NCI-H2171 (cell line): ENCODE measurements around the gene NDUFS3.
A peak's percentile ranks its signal among the peaks of the same experiment; 100 is the strongest.
"Not testable (repeated sequence)": the region's sequence is repeated elsewhere in the genome, so short reads cannot be mapped to it uniquely, and the experiment has no call there.

Source experiments
- DNase-seq: peaks from one replicate; lab custom pipeline; 2025; lab: John Stamatoyannopoulos, UW

NDUFS3 gene

DNA sequence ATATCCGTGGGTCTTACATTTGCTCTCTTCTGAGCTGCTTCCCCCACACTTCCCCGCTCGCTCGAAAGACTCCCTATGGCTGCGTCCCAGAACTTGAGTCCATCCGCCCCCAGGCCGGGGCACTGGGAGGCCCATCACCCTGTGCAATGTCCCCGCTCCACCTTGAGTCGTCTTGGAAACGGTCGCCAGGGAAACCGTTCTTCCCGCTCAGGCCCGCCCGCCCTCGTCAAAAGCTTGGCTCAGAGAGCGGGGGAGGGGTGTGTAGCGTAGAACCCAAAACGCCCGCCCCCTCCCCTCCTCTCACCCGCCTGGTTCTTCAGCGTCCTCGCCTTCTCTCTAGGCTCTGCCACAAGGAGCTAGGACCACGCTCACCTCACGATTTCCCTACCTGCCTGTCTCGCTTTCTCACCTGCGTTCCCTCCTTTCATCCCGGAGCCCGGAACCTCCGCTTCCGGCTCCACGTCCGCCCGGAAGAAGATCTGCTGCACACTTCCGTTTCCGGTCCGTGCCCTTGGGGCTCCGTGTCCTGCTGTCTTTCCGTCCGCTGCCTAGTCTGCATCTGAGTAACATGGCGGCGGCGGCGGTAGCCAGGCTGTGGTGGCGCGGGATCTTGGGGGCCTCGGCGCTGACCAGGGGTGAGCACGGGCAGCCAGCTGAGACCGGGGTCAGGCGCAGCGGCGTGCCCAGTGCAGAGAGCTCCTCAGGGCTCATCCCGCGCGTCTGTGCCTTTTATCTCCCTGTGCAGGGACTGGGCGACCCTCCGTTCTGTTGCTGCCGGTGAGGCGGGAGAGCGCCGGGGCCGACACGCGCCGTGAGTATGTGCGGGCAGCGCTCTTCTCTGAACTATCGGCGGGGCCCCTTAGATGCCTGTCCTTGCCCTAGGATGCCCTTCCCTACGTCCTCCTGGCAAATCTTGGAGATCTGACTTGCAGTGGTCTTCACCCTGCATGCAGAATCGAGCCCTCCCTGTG lies at the start of gene NDUFS3, which contains the start of gene KBTBD4:
Gene NDUFS3 (plus strand): TSS at position 551 of the 971 bp plus-strand sequence. CDS start 18 bp downstream, at position 569.
Gene KBTBD4 (minus strand): TSS at position 447 of the 971 bp plus-strand sequence. CDS start 19 bp downstream, at position 428.
- DNase-seq: peak; percentile 92

DNA sequence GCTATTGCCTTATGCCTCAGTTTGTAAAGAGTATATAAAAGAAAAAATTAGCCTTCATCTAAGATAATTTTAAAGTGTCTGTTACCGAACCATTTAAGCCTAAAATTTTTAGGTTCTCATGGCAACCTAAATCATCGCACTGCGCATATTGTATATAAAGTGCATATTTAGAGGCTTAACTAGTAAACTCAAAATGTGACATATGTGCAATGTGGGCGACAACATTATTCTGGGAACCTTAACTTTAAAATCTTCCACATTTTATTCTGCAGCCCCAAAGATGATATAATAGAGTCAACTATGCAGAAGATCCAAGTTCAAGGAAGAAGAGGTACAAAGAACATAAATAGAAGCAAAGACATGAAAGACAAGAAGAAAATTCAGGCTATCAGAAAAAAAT lies 48.9 kb upstream of the NDUFS3 start:
- no peak for DNase-seq

DNA sequence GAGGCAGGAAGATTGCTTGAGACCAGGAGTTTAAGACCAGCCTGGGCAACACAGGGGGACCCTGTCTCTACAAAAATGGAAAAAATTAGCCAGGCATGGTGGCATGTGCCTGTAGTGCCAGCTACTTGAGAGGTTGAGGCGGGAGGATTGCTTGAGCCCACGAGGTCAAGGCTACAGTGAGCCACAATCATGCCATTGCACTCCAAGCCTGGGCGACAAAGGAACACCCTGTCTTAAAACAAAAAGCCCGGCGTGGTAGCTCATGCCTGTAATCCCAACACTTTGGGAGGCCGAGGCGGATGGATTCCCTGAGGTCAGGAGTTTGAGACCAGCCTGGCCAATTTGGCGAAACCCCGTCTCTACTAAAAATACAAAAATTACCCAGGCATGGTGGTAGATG lies 48.2 kb upstream of the NDUFS3 start:
- not testable (repeated sequence) for DNase-seq

DNA sequence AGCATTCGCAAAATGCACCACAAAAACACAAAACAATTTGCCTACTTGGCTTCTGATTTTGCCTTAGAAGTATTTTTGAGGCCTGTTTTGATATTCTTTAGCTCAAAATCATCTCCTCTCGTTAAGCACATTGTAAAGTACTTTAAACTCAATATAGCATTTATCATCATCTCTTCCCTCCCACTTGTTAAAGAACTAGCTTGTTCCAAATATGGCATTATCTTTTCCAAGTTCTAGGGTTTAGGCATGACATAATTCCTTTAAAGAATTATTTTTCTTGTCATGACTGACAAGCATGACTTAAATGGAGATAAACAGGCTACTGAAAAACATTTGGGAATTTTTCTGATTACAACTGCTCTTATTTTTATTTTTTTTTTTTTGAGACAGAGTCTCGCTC lies 47.2 kb upstream of the NDUFS3 start:
- no peak for DNase-seq

DNA sequence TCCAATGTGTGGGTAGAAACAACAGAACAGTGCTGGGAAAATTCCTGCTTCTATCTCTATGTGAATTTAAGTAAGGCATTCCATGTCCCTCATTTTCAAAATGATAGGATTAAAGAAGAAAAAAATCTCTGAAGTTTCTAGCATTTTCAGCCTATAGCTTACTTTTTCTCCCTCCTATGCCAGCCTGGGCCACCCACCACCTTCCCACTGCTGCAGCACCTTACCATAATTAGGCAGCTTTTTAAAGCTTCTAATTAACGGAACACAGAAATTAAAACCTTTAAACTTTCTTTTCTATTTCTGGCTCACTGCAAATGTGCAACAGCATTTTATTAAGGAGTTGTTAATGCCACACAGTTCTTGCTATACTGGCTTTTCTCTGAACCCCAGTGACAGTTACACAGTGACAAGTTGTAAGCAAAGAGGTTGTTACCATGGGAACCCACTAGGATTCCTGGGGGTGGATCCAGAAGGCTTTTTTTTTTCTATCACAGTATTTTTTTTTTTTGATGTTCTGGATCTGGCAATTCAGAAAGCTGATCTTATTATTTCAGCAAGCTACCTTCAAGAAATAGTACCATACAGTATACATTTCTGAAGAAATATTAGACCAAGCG lies 46.2 kb upstream of the NDUFS3 start:
- DNase-seq: no peak

DNA sequence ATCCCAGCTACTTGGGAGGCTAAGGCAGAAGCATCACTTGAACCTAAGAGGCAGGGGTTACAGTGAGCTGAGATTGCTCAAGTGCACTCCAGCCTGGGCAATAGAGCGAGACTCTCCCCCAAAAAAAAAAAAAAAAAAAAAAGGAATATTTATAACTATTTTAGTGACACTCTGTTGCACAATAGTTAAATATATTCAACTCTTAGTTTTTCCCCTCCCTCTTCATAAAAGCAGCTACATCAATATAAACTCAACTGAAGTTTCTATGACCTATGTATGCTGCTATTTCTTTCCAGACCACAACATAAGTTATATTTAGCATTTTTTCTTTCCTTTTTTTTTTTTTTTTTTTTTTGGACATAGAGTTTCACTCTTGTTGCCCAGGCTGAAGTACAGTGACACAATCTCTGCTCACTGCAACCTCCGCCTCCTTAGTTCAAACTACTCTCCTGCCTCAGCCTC lies 45.2 kb upstream of the NDUFS3 start:
- DNase-seq: no peak

DNA sequence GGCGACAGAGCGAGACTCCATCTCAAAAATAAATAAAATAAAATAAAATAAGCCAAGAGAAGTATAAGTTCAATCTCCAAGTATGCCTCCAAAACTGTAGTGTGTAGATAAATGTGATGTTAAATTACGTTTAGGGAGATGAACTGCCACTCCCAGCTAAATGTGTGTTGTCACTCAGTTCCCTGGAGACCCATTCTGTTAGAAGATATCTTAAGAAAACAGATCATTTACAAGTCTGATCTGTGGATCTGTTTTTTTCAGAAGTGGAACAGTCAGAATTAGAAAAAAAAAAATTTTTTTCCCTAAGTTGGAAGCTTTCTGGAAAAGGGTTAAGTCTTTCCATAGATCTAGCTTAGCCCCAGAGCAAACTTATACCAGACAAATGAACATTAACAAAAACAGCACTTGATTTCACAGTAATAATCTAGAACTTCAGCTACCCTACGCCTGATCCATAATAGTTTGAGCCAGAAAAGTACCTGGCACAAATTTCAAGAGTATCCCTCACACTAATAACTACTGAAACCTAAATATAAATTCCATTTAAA lies 44.1 kb upstream of the NDUFS3 start:
- DNase-seq: no peak

DNA sequence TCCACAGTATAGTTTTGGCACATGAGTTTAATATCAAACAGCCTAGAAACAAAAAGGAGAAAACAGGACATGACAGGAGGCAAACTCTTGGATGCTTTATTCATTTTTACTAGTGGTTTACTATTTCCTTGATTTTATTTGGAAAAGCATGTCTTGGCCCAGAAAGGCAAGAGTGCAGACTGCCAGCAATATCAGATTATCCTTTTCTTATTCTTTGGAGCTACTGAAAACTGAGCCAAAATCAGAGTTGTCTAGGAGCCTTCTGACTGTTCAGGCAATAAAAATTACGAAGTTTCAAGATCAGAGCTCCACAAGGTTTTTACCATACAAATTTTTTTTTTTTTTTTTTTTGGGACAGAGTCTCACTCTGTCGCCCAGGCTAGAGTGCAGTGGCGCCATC lies 42.0 kb upstream of the NDUFS3 start:
- no peak for DNase-seq

DNA sequence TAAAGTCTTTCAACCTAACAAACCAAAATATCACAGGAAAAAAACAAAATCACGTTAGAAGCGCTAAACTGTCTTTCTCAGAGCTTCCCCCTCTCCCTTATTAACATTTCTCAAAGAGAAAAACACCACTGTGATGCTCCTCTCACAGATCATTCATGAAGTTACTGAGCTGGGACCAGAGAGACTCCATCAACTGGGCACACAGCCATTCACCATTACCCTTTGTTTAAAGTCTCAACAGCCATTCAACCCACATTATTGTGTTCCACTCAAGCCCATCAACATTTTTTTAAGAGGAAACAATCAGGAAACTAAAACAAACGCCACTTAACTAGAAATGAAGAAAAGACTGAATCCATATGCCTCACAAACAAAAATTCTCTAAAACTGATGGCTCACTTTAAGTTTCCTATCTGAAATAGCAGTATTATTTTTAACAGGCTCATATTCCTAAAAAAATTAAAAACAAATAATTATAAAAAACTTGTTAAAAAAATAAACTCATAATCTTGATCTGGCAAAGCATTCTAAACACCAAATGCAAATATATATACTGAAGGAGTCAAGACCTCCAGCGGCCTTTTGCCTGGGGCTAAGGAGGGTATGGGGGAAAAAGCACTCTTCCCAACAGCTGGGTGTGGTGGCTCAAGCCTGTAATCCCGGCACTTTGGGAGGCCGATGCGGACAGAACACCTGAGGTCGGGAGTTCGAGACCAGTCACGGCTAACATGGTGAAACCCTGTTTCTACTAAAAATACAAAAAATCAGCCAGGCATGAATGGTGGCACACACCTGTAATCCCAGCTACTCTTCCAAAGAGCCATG lies 39.9 kb upstream of the NDUFS3 start:
- no peak for DNase-seq

DNA sequence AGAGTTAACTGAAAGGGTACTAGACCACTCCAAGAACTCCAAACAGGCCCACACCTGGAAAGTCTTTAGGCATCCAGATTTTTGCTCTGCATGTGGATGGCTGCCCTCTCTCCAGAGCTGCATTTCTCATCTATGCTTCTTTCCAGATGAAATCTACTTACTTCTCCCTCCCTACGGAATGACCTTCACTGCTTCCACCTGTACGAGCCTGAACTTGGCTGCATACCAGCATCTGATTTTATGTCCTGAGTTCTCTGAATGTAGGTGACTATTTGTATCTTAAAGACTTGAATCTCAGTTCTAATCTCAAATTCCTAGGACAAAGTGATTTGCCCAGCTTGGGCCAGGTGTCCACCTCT lies 39.2 kb upstream of the NDUFS3 start:
- no peak for DNase-seq

DNA sequence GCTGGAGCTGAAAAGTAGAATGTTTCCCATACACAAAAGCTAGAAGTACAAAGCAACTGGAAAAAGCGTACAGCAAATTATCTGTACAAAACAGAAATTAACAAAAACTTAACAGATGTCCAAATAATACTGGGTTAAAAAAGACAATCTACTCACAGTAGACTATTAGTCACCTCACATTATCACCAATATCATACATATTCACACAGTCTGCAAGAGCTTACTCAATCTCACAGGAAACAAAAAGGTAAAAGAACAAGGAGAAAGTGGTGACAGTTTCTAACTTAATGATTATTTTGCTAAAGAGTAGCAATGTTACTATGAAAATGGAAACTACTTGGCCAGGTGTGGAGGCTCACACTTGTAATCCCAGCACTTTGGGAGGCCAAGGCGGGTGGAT lies 37.8 kb upstream of the NDUFS3 start:
- no peak for DNase-seq

DNA sequence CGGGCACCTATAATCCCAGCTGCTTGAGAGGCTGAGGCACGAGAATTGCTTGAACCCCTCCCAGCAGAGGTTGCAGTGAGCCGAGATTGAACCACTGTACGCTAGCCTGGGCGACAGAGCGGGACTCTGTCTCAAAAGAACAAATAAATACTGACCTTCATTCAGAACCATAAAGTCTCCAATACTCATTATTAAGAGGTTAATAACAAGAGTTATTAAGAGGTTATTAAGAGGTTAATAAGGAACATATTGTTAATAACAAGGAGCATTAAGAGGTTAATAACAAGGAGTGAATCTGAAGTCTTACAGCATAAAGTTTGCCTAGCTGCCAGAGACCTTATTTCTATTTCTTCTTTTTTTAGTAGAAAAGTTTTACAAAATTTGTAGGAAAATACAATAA lies 33.6 kb upstream of the NDUFS3 start:
- no peak for DNase-seq

DNA sequence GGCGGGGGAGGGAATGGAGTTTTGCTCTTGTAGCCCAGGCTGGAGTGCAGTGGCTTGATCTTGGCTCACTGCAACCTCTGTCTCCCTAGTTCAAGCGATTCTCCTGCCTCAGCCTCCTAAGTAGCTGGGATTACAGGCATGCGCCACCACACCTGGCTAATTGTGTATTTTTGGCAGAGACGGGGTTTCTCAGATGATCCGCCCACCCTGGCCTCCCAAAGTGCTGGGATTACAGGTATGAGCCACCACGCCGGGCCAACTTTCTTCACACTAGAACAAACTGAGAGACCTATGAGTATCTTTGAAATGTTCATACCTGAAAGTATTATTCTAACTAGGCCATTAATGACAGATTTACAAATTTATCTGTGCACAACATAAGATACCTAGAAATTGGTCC lies 32.6 kb upstream of the NDUFS3 start:
- not testable (repeated sequence) for DNase-seq

DNA sequence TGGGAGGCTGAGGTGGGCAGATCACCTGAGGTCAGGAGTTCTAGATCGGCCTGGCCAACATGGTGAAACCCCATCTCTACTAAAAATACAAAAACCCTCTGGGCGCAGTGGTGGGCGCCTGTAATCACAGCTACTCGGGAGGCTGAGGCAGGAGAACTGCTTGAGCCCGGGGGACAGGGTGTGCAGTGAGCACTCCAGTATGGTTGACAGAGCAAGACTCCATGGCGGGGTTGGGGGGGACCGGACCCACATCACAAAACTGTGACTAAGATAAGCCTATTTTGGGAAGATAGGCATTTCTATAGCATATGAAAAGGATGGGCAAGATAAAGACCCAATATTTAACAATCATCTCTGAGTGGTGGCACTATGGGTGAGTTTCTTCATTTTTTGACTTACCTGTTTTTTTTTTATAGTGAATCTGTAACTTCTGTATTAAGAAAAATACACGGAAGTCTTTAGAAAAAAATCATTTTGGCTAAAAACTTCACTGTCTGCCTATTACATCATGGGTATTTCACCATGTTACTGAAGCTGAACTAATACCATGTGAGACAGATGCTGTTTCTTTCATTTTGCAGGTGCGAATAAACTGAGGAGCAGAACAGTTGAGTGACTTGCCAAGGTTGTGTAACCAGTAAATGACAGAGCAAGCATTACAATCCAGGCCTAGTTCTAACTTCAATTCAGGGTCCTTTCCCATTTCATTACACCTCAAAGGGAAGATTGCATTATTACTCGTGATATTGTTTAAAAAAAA lies 28.4 kb upstream of the NDUFS3 start:
- DNase-seq: no peak

DNA sequence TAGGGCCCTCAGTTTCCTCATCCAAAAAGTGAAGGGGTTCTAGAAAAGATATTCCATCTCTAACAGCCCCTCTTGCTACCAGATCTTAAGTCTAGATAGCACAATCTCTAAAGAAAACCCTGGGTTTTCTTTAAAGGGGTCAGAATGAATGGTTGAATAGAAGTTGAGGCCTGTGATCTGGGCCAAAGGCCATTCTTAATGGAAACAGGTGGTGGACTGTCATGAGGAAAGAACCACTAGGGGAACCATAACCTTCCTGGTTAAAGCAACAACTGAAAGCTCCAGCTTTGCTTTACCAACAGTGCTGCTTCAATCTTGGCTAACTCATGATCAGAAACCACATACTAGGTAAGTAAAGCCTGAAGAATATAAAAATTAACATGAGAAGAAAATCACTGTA lies 27.8 kb upstream of the NDUFS3 start:
- DNase-seq: no peak

DNA sequence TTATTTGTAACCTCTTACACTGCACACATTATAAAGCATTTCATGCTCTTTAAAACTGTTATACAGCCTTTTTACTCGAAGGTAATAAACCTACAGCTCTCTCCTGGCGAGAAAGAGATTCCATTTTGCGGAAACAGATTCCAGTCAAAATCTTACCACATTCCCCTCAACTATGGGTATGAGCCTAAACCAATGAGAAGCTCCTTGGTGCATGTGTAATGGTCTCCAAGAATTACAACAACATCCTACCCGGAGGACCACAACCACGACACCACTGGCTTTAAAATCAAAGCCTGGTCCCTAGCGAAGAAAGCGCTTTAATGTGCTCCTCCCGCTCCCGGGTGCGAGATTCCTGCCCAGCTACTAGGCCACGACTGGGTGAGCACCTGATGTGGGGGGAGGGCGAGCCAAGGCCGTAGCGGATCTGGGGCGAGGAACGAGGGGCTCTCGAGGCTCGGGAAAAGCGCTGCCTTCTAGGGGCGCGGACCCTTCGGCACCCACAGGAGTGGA lies 26.8 kb upstream of the NDUFS3 start:
- no peak for DNase-seq

DNA sequence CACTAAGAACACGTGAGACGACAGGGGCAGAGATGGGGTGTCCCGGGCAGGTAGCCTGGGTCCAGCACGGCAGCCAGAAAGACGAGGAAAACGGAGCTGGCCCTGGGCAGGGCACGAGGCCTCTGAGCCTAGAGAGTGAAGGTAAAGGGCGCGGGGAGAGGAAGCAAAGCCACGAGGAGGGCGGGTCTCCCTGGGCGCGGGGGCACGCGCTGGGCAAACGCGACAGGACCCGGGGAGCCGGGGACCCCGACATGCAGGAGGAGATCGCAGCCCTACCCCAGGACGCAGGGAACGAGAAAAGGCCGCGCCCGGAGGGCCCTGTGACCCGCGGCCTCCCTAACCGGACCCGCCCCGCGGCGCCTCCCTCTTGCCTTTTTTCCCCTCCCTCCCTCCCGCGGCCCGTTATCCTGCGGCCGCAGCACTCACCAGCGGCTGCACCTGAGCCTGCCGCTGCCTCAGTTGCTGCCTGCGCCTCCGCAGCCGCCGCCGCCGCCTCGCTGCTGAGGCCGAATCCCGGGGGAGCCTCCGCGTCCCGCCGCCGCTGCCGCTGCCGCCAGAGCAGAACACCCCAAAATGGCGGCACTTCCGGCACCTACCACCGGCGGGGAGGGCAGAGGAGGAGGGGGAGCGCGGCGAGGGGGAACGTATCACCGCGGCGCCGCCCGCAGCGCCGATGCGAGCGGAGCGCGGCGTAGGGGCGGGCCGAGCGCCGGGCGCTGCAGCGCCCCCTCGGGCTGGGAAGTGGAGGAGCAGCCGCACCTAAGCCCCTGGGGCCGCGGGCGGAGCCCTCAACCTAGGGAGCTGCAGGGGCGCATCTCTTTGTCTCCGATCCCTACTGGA lies 26.1 kb upstream of the NDUFS3 start, which contains the start of gene CELF1:
Gene CELF1 (minus strand): TSS at position 567 of the 840 bp plus-strand sequence. CDS start 53,609 bp downstream, outside the sequence.
- peak; percentile 94 for DNase-seq

DNA sequence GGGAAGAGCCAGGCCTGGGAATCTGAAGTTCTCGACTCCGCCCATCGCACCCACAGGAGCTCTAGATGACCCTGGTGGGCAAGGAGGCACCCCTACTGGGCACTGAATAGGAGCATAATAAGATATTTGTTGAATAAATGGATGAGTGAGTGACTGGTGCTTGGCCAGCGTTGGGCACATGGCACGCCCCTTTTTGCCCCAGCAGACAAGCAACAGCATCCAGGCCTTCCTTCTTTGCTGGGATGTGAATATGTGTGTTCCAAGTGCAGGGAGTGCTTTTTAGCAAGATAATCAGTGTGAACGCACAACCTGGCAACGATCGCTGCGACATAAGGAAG lies 25.5 kb upstream of the NDUFS3 start:
- no peak for DNase-seq

DNA sequence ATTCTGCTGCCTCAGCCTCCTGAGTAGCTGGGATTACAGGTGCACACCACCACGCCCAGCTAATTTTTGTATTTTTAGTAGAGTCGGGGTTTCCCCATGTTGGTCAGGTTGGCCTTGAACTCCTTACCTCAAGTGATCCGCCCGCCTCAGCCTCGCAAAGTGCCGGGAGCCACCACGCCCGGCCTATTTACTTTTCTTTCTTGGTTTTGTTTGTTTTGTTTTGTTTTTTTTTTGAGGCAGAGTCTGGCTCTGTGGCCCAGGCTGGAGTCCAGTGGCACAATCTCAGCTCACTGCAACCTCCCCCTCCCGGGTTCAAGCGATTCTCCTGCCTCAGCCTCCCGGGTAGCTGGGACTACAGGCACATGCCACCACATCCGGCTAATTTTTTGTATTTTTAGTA lies 21.9 kb upstream of the NDUFS3 start:
- not testable (repeated sequence) for DNase-seq

DNA sequence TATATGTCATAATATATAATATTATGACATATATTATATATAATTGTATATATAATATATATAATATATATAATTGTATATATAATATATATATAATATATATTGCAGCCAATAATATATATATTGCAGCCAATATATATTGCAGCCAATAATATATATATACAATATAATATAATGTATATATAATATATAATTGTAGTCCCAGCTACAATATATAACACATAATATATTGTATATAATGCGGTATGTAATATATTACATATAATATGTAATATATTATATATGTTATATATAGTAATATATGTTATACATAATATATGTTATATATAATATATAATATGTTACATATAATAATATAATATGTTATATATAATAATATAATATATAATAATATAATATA lies 20.2 kb upstream of the NDUFS3 start:
- no peak for DNase-seq
